ENCODE data around the gene SH2D2A.

GRCh38 chr1:156836041-156836654 is 19.5 kb upstream of the SH2D2A start:
- no peak for TF ChIP-seq CTCF (IDR thresholded peaks at IDR 0.05; ENCODE audit: low read depth, low read length)
- TF ChIP-seq MAX (IDR thresholded peaks at IDR 0.05; ENCODE audit: low read depth, low read length): no peak

Data from NB4 (cell line).